Skeletal muscle satellite cell (primary cell): ENCODE measurements around the gene WDFY2.

Experiments used
- H3K27me3 ChIP-seq: 2 replicates; pipeline ENCODE4 v1.7.0; 2013; ENCODE audit warnings: low read length; ENCODE audit not compliant: control insufficient read depth, insufficient read depth
- H3K36me3 ChIP-seq: 2 replicates; pipeline ENCODE4 v1.7.0; 2013; ENCODE audit warnings: mild to moderate bottlenecking, control low read depth, low read length; ENCODE audit not compliant: insufficient read depth
- H3K4me1 ChIP-seq: 2 replicates; pipeline ENCODE4 v1.7.0; 2013; ENCODE audit warnings: low read length; ENCODE audit not compliant: control insufficient read depth, insufficient read depth
- H3K4me2 ChIP-seq: 2 replicates; pipeline ENCODE4 v1.7.0; 2013; ENCODE audit warnings: mild to moderate bottlenecking, low read length
- H3K4me3 ChIP-seq: 2 replicates; pipeline ENCODE4 v1.7.0; 2013; ENCODE audit warnings: low read length
- H3K9ac ChIP-seq: 2 replicates; pipeline ENCODE4 v1.7.0; 2013; ENCODE audit warnings: mild to moderate bottlenecking, low read depth, low read length, moderate library complexity
- H3K9me3 ChIP-seq: replicated peaks from 2 replicates; pipeline ENCODE4 v1.7.0; 2013; ENCODE audit warnings: mild to moderate bottlenecking, control low read depth, low read length

WDFY2 gene

GRCh38 chr13:51607165-51607564, 22.9 kb downstream of the WDFY2 start:
- H3K36me3 ChIP-seq, result peaks cover 2% of the 10 kb centered on the region
- H3K4me1 ChIP-seq, result peaks cover 24% of the 10 kb centered on the region
- no peaks in the 10 kb centered on the region for H3K27me3 ChIP-seq
- H3K9ac ChIP-seq, result no peak overlapping the region
- H3K4me2 ChIP-seq, result no peak overlapping the region
- no peak overlapping the region for H3K4me3 ChIP-seq
- H3K9me3 ChIP-seq, result no peaks in the 10 kb centered on the region

- H3K4me3 ChIP-seq, result no peak overlapping the region
- no peak overlapping the region for H3K4me2 ChIP-seq
- peaks cover 34% of the 10 kb centered on the region for H3K4me1 ChIP-seq
- no peaks in the 10 kb centered on the region for H3K9me3 ChIP-seq
- no peaks in the 10 kb centered on the region for H3K27me3 ChIP-seq
- peaks cover 2% of the 10 kb centered on the region for H3K36me3 ChIP-seq
- no peak overlapping the region for H3K9ac ChIP-seq
Measured at GRCh38 chr13:51608857-51609406, 24.7 kb downstream of the WDFY2 start.

DNA sequence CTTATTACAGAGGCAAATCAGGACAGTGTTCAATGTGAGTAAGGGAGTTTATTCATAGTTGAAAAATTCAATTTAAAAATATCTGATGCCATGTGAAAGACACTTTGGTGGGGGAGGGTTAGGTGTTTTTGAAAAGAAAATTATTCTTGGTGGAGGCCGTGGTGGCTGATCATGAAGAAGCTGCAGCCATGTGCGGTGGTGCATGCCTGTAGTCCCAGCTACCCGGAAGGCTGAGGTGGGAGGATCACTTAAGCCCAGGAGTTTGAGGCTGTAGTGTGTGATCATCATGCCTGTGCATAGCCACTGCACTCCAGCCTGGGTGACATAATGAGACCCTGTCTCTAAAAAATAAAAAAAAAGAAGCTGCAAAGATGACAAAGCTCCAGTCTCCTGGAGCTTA, 28.6 kb downstream of the WDFY2 start:
- H3K9ac ChIP-seq, result no peak overlapping the region
- peaks cover 24% of the 10 kb centered on the region for H3K4me1 ChIP-seq
- peaks cover 2% of the 10 kb centered on the region for H3K36me3 ChIP-seq
- H3K27me3 ChIP-seq, result no peaks in the 10 kb centered on the region
- H3K4me3 ChIP-seq, result no peak overlapping the region
- H3K9me3 ChIP-seq, result no peaks in the 10 kb centered on the region
- no peak overlapping the region for H3K4me2 ChIP-seq

GRCh38 chr13:51613535-51613934, 29.3 kb downstream of the WDFY2 start:
- Histone ChIP-seq H3K4me1 (peaks cover 29% of the 10 kb centered on the region), H3K36me3 (peaks cover 2% of the 10 kb centered on the region), H3K9me3 (no peaks in the 10 kb centered on the region), H3K27me3 (no peaks in the 10 kb centered on the region), H3K4me3 (no peak overlapping the region), H3K4me2 (no peak overlapping the region), H3K9ac (no peak overlapping the region)

- Histone ChIP-seq H3K36me3 (peaks cover 2% of the 10 kb centered on the region), H3K4me1 (peaks cover 38% of the 10 kb centered on the region), H3K4me2 (peak overlapping the region; percentile 66), H3K9me3 (no peaks in the 10 kb centered on the region), H3K4me3 (peak overlapping the region; percentile 32), H3K9ac (peak overlapping the region; percentile 2), H3K27me3 (no peaks in the 10 kb centered on the region)
Measured at GRCh38 chr13:51614350-51614786, 30.1 kb downstream of the WDFY2 start.

DNA sequence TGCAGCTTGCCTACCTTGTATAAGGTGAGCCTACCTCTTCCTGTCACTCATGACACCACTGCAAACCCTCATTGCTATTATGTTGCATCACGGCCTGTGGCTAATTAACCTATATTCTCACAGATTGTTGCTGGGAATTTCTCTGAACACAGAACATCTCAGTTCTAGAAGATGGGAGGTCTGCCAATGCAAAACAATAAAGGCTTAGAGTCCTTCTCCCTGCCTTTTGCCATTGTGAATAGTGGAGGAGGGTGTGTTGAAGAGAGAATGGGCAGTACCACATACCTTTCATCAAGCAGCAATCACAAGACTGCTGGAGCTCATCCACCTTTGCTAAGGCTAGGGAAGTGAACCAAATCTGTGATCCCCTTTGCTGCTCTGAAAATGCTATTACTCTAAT, 34.4 kb downstream of the WDFY2 start:
- Histone ChIP-seq H3K27me3 (no peaks in the 10 kb centered on the region), H3K4me2 (peak overlapping the region; percentile 52), H3K4me3 (no peak overlapping the region), H3K9me3 (no peaks in the 10 kb centered on the region), H3K36me3 (no peaks in the 10 kb centered on the region), H3K9ac (no peak overlapping the region), H3K4me1 (peaks cover 64% of the 10 kb centered on the region)

GRCh38 chr13:51619614-51620013, 35.4 kb downstream of the WDFY2 start:
- H3K4me1 ChIP-seq, result peaks cover 69% of the 10 kb centered on the region

DNA sequence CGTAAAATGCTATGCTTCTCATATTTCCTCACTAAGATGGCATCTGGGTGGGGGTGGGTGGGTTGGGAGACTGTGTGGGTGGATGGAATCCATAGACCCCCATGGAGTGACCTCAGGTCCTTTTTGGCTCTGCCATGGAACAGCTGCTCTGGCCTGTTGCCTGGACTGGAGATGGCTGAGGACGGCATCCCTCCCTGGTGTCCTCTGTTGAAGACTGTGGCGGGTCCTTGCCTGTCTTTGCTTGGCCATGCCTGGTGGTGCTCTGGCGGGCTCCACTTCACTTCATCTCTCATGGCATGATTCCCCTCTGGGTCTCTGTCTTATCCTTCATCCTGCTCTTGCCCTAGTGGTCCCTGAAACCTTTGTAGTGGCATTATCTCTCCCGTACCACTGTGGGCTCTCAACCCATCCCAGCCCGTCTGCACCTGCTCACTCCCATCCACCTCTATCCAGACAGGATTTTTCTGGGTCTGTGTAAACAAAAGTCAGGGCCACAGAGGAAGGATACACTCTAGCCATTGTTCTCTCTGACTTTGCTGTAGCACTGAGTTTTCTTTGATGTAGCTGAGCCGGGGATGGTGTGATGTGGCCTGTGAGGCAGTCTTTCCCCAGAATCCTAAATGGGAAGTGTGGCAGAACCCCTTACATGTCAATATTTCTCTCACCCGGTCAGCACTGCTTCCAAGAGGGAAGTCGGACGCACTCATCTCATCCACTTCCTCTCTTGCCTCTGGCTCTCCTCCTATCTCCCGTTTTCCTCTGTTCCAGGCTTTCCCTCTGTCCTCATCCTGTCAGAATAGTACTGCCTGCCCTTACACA, 36.1 kb downstream of the WDFY2 start:
- Histone ChIP-seq H3K4me2 (peak overlapping the region; percentile 64), H3K27me3 (no peaks in the 10 kb centered on the region), H3K4me1 (peaks cover 74% of the 10 kb centered on the region), H3K9ac (peak overlapping the region; percentile 60), H3K36me3 (no peaks in the 10 kb centered on the region), H3K9me3 (no peaks in the 10 kb centered on the region), H3K4me3 (peak overlapping the region; percentile 29)

More at GRCh38 chr13:51619614-51620013, 35.4 kb downstream of the WDFY2 start:
- peak overlapping the region; percentile 64 for H3K4me2 ChIP-seq
- H3K36me3 ChIP-seq, result no peaks in the 10 kb centered on the region
- H3K9me3 ChIP-seq, result no peaks in the 10 kb centered on the region
- peak overlapping the region; percentile 24 for H3K4me3 ChIP-seq
- peak overlapping the region; percentile 60 for H3K9ac ChIP-seq
- no peaks in the 10 kb centered on the region for H3K27me3 ChIP-seq

DNA sequence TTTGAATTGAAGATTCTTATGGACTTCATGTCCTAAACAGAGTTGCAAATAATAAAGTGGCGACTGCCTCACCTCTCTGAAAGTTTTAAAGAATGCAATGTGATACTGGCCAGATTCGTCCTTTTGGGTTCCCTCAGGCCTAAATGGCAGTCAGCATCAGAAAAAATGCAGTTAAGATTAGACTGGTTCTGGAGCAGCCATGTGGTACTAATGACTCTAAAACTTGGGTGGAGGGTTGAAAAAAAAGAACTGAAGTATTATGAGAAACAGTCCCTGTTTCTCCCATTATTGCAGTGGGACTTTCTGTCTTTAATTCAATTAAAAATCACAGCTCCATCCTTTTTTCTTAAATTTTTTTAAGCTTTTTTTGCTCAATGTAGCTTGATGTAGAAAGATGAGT, 37.3 kb downstream of the WDFY2 start:
- Histone ChIP-seq H3K36me3 (no peaks in the 10 kb centered on the region), H3K27me3 (no peaks in the 10 kb centered on the region), H3K4me3 (no peak overlapping the region), H3K9ac (no peak overlapping the region), H3K9me3 (no peaks in the 10 kb centered on the region), H3K4me2 (no peak overlapping the region), H3K4me1 (peaks cover 86% of the 10 kb centered on the region)

- no peak overlapping the region for H3K4me3 ChIP-seq
- no peaks in the 10 kb centered on the region for H3K9me3 ChIP-seq
- H3K9ac ChIP-seq, result peak overlapping the region; percentile 14
- no peaks in the 10 kb centered on the region for H3K36me3 ChIP-seq
- no peaks in the 10 kb centered on the region for H3K27me3 ChIP-seq
- peak overlapping the region; percentile 14 for H3K4me2 ChIP-seq
- H3K4me1 ChIP-seq, result peaks cover 89% of the 10 kb centered on the region
Measured at GRCh38 chr13:51623473-51623872, 39.2 kb downstream of the WDFY2 start.

GRCh38 chr13:51624207-51624606, 39.9 kb downstream of the WDFY2 start:
- no peaks in the 10 kb centered on the region for H3K36me3 ChIP-seq
- H3K9me3 ChIP-seq, result no peaks in the 10 kb centered on the region
- H3K4me3 ChIP-seq, result no peak overlapping the region
- H3K4me2 ChIP-seq, result no peak overlapping the region
- H3K27me3 ChIP-seq, result no peaks in the 10 kb centered on the region
- H3K4me1 ChIP-seq, result peaks cover 89% of the 10 kb centered on the region
- H3K9ac ChIP-seq, result no peak overlapping the region
